Mesendoderm (in vitro differentiated cells): Measurements from ENCODE around the gene PHF19.

Source experiments
- DNase-seq: peaks from one replicate; pipeline ENCODE4 v3.0.0; 2013
- H2AK5ac ChIP-seq: 2 replicates; pipeline ENCODE4 v1.6.1; 2013; ENCODE audit warnings: low read length, inconsistent platforms
- H2BK120ac ChIP-seq: 2 replicates; pipeline ENCODE4 v1.6.1; 2013; ENCODE audit warnings: low read depth, mild to moderate bottlenecking, low read length, moderate library complexity, mixed read lengths
- H2BK15ac ChIP-seq: replicated peaks from 2 replicates; pipeline ENCODE4 v1.6.1; 2013; ENCODE audit warnings: low read depth, mild to moderate bottlenecking, moderate library complexity
- H2BK5ac ChIP-seq: 2 replicates; pipeline ENCODE4 v1.6.1; 2013; ENCODE audit warnings: low read length, inconsistent platforms
- H3K18ac ChIP-seq: 2 replicates; pipeline ENCODE4 v1.6.1; 2013; ENCODE audit warnings: mild to moderate bottlenecking, low read length, mixed read lengths
- H3K23ac ChIP-seq: one replicate; pipeline ENCODE4 v1.6.1; 2013; ENCODE audit warnings: low read length
- H3K27ac ChIP-seq: 2 replicates; pipeline ENCODE4 v1.5.1; 2013; ENCODE audit warnings: low read depth, mild to moderate bottlenecking, inconsistent platforms, low read length, moderate library complexity
- H3K27me3 ChIP-seq: 2 replicates; pipeline ENCODE4 v1.6.1; 2013; ENCODE audit warnings: low read length, control low read depth, mild to moderate bottlenecking, inconsistent platforms; ENCODE audit not compliant: insufficient read depth, poor library complexity
- H3K36me3 ChIP-seq: 2 replicates; pipeline ENCODE4 v1.6.1; 2013; ENCODE audit warnings: low read length, inconsistent platforms; ENCODE audit not compliant: control insufficient read depth, insufficient read depth
- H3K4ac ChIP-seq: one replicate; pipeline ENCODE4 v1.6.1; 2013; ENCODE audit warnings: low read depth, mild to moderate bottlenecking, low read length, moderate library complexity
- H3K4me1 ChIP-seq: 2 replicates; pipeline ENCODE4 v1.6.1; 2013; ENCODE audit warnings: low read depth, low read length, inconsistent platforms; ENCODE audit not compliant: control insufficient read depth
- H3K4me2 ChIP-seq: 2 replicates; pipeline ENCODE4 v1.6.1; 2013; ENCODE audit warnings: low read length
- H3K4me3 ChIP-seq: 2 replicates; pipeline ENCODE4 v1.5.1; 2013; ENCODE audit warnings: mild to moderate bottlenecking, low read length
- H3K56ac ChIP-seq: one replicate; pipeline ENCODE4 v1.6.1; 2013; ENCODE audit warnings: low read length
- H3K79me1 ChIP-seq: 2 replicates; pipeline ENCODE4 v1.6.1; 2013; ENCODE audit warnings: low read length, inconsistent platforms
- H3K79me2 ChIP-seq: 2 replicates; pipeline ENCODE4 v1.6.1; 2013; ENCODE audit warnings: mild to moderate bottlenecking, low read length; ENCODE audit not compliant: control insufficient read depth, insufficient read depth
- H3K9ac ChIP-seq: 2 replicates; pipeline ENCODE4 v1.6.1; 2013; ENCODE audit warnings: low read length, inconsistent platforms
- H4K5ac ChIP-seq: one replicate; pipeline ENCODE4 v1.6.1; 2013; ENCODE audit warnings: low read length
- H4K8ac ChIP-seq: one replicate; pipeline ENCODE4 v1.6.1; 2013; ENCODE audit warnings: low read depth, mild to moderate bottlenecking, control low read depth, low read length, moderate library complexity
- WGBS: extraction: QIAGEN DNeasy Blood & Tissue Kit; methylation state at CpG from one replicate; pipeline ENCODE4 v1.1.7; 2013; ENCODE audit warnings: low lambda C conversion rate, missing lambda C conversion rate; ENCODE audit not compliant: insufficient coverage; ENCODE audit errors: extremely low coverage; 5-methylcytosine and 5-hydroxymethylcytosine counted together

The PHF19 gene

GRCh38 chr9:120865176-120865575, 11.8 kb downstream of the PHF19 start:
- no peak for DNase-seq
- H3K9ac ChIP-seq, result no peak overlapping the region
- no peak overlapping the region for H2AK5ac ChIP-seq
- H3K56ac ChIP-seq, result no peak overlapping the region
- no peaks in the 10 kb centered on the region for H3K79me2 ChIP-seq
- no peaks in the 10 kb centered on the region for H3K27me3 ChIP-seq
- no peak overlapping the region for H3K27ac ChIP-seq
- no peak overlapping the region for H4K5ac ChIP-seq
- no CpG with 5 or more reads among the region's 5 CpGs for WGBS
- no peak overlapping the region for H3K4ac ChIP-seq
- no peak overlapping the region for H2BK15ac ChIP-seq
- no peak overlapping the region for H3K4me2 ChIP-seq
- H3K79me1 ChIP-seq, result no peaks in the 10 kb centered on the region
- H3K18ac ChIP-seq, result no peak overlapping the region
- no peak overlapping the region for H4K8ac ChIP-seq
- H2BK120ac ChIP-seq, result no peak overlapping the region
- H3K23ac ChIP-seq, result no peak overlapping the region
- no peaks in the 10 kb centered on the region for H3K36me3 ChIP-seq
- H3K4me3 ChIP-seq, result no peak overlapping the region
- H2BK5ac ChIP-seq, result no peak overlapping the region
- H3K4me1 ChIP-seq, result peaks cover 3% of the 10 kb centered on the region

- H3K79me1 ChIP-seq, result no peaks in the 10 kb centered on the region
- H2BK15ac ChIP-seq, result no peak overlapping the region
- 100% methylated on average over 1 of the region's 5 CpGs for WGBS
- no peak overlapping the region for H3K18ac ChIP-seq
- H2AK5ac ChIP-seq, result no peak overlapping the region
- no peak for DNase-seq
- H3K79me2 ChIP-seq, result no peaks in the 10 kb centered on the region
- H3K4ac ChIP-seq, result no peak overlapping the region
- no peak overlapping the region for H3K56ac ChIP-seq
- no peak overlapping the region for H4K8ac ChIP-seq
- H4K5ac ChIP-seq, result no peak overlapping the region
- H2BK120ac ChIP-seq, result no peak overlapping the region
- no peak overlapping the region for H3K4me2 ChIP-seq
- H3K9ac ChIP-seq, result no peak overlapping the region
- H3K36me3 ChIP-seq, result no peaks in the 10 kb centered on the region
- H3K27ac ChIP-seq, result no peak overlapping the region
- no peak overlapping the region for H3K4me3 ChIP-seq
- H3K4me1 ChIP-seq, result peaks cover 3% of the 10 kb centered on the region
- no peaks in the 10 kb centered on the region for H3K27me3 ChIP-seq
- no peak overlapping the region for H3K23ac ChIP-seq
- no peak overlapping the region for H2BK5ac ChIP-seq
These were observed 12.3 kb downstream of the PHF19 start for GRCh38 chr9:120864719-120865118.

GRCh38 chr9:120863833-120864232, 13.2 kb downstream of the PHF19 start:
- no peak overlapping the region for H3K9ac ChIP-seq
- H2BK5ac ChIP-seq, result no peak overlapping the region
- no peak overlapping the region for H3K27ac ChIP-seq
- DNase-seq, result no peak
- H3K79me1 ChIP-seq, result no peaks in the 10 kb centered on the region
- no peaks in the 10 kb centered on the region for H3K27me3 ChIP-seq
- H3K56ac ChIP-seq, result no peak overlapping the region
- H3K23ac ChIP-seq, result no peak overlapping the region
- no peak overlapping the region for H3K4ac ChIP-seq
- no peak overlapping the region for H3K4me2 ChIP-seq
- no peak overlapping the region for H4K5ac ChIP-seq
- no peak overlapping the region for H3K18ac ChIP-seq
- H3K36me3 ChIP-seq, result no peaks in the 10 kb centered on the region
- H2AK5ac ChIP-seq, result no peak overlapping the region
- no peaks in the 10 kb centered on the region for H3K79me2 ChIP-seq
- H4K8ac ChIP-seq, result no peak overlapping the region
- no CpG with 5 or more reads among the region's 7 CpGs for WGBS
- no peak overlapping the region for H2BK120ac ChIP-seq
- no peak overlapping the region for H3K4me3 ChIP-seq
- peaks cover 3% of the 10 kb centered on the region for H3K4me1 ChIP-seq
- no peak overlapping the region for H2BK15ac ChIP-seq

GRCh38 chr9:120862452-120862851, 14.5 kb downstream of the PHF19 start:
- H3K18ac ChIP-seq, result no peak overlapping the region
- no peak overlapping the region for H2BK5ac ChIP-seq
- H3K4me1 ChIP-seq, result no peaks in the 10 kb centered on the region
- no peak overlapping the region for H3K4ac ChIP-seq
- WGBS, result no CpG with 5 or more reads among the region's 12 CpGs
- no peak overlapping the region for H3K4me3 ChIP-seq
- H3K4me2 ChIP-seq, result no peak overlapping the region
- DNase-seq, result no peak
- no peak overlapping the region for H2BK15ac ChIP-seq
- no peak overlapping the region for H4K5ac ChIP-seq
- H3K27me3 ChIP-seq, result no peaks in the 10 kb centered on the region
- no peak overlapping the region for H3K56ac ChIP-seq
- no peaks in the 10 kb centered on the region for H3K36me3 ChIP-seq
- no peak overlapping the region for H3K9ac ChIP-seq
- H2AK5ac ChIP-seq, result no peak overlapping the region
- H3K23ac ChIP-seq, result no peak overlapping the region
- no peaks in the 10 kb centered on the region for H3K79me2 ChIP-seq
- no peak overlapping the region for H2BK120ac ChIP-seq
- no peaks in the 10 kb centered on the region for H3K79me1 ChIP-seq
- H4K8ac ChIP-seq, result no peak overlapping the region
- no peak overlapping the region for H3K27ac ChIP-seq

GRCh38 chr9:120861935-120862334, 15.1 kb downstream of the PHF19 start:
- Histone ChIP-seq H3K4me3 (no peak overlapping the region), H3K23ac (no peak overlapping the region), H3K9ac (no peak overlapping the region), H3K79me1 (no peaks in the 10 kb centered on the region), H3K36me3 (no peaks in the 10 kb centered on the region), H3K18ac (no peak overlapping the region), H2BK120ac (no peak overlapping the region), H2BK5ac (no peak overlapping the region), H2BK15ac (no peak overlapping the region), H2AK5ac (no peak overlapping the region), H3K56ac (no peak overlapping the region), H3K4me1 (no peaks in the 10 kb centered on the region), H3K79me2 (no peaks in the 10 kb centered on the region), H3K27ac (no peak overlapping the region), H3K4ac (no peak overlapping the region), H3K4me2 (no peak overlapping the region), H4K8ac (no peak overlapping the region), H3K27me3 (no peaks in the 10 kb centered on the region), H4K5ac (no peak overlapping the region)
- DNase-seq, result no peak
- WGBS, result no CpG with 5 or more reads among the region's 6 CpGs

- no peak overlapping the region for H3K4me3 ChIP-seq
- H3K9ac ChIP-seq, result no peak overlapping the region
- H3K4ac ChIP-seq, result no peak overlapping the region
- no peaks in the 10 kb centered on the region for H3K36me3 ChIP-seq
- H3K56ac ChIP-seq, result no peak overlapping the region
- WGBS, result no CpG with 5 or more reads among the region's 11 CpGs
- H2BK5ac ChIP-seq, result no peak overlapping the region
- no peak overlapping the region for H3K18ac ChIP-seq
- H3K79me2 ChIP-seq, result no peaks in the 10 kb centered on the region
- H3K23ac ChIP-seq, result no peak overlapping the region
- no peak overlapping the region for H2AK5ac ChIP-seq
- no peak for DNase-seq
- H2BK120ac ChIP-seq, result no peak overlapping the region
- H3K4me2 ChIP-seq, result no peak overlapping the region
- H4K5ac ChIP-seq, result no peak overlapping the region
- no peaks in the 10 kb centered on the region for H3K4me1 ChIP-seq
- no peak overlapping the region for H4K8ac ChIP-seq
- H2BK15ac ChIP-seq, result no peak overlapping the region
- no peak overlapping the region for H3K27ac ChIP-seq
- no peaks in the 10 kb centered on the region for H3K79me1 ChIP-seq
- no peaks in the 10 kb centered on the region for H3K27me3 ChIP-seq
These were observed 16.9 kb downstream of the PHF19 start for GRCh38 chr9:120860083-120860482.
